Stomach (tissue), 4 donors: ENCODE results near the gene TEAD1.

Source experiments
- POLR2A ChIP-seq, 4 donors: fragments of 450-650 bp; IDR thresholded peaks; one replicate each; pipeline ENCODE4 v1.6.1; 2016; ENCODE audit warnings: antibody characterized with exemption in 4 of 4, control low read depth in 2 of 4, mild to moderate bottlenecking in 1 of 4, moderate library complexity in 1 of 4
- TF ChIP-seq, protein P1 (sequence below), 7 experiments: fragments of 450-650 bp in 4 of 7; fragments of 200-600 bp in 3 of 7; sonication (generic) in 3 of 7; IDR thresholded peaks; one replicate each; pipeline ENCODE4 v1.5.1; 2016 to 2019; ENCODE audit warnings: antibody characterized with exemption in 7 of 7, control low read depth in 2 of 7, mild to moderate bottlenecking in 1 of 7

DNA sequence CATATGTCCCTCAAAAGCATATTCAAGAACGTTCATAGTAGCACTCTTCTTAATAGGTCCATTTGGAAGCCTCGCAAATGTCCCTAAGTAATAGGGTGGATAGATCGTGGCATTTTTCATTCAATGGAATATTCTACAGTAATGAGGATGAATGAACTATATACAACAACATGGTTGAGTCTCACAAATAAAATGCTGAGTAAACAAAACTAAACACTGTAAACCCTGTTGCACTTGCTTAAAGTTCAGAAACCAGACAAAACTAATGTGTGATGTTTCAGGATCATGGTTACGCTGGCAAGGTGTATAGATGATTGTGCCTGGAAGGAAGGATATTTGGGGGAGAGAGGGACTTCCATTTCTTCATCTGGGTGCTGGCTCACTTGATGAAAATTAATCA, 244.4 kb downstream of the TEAD1 start:
- TF ChIP-seq, protein P1, sequence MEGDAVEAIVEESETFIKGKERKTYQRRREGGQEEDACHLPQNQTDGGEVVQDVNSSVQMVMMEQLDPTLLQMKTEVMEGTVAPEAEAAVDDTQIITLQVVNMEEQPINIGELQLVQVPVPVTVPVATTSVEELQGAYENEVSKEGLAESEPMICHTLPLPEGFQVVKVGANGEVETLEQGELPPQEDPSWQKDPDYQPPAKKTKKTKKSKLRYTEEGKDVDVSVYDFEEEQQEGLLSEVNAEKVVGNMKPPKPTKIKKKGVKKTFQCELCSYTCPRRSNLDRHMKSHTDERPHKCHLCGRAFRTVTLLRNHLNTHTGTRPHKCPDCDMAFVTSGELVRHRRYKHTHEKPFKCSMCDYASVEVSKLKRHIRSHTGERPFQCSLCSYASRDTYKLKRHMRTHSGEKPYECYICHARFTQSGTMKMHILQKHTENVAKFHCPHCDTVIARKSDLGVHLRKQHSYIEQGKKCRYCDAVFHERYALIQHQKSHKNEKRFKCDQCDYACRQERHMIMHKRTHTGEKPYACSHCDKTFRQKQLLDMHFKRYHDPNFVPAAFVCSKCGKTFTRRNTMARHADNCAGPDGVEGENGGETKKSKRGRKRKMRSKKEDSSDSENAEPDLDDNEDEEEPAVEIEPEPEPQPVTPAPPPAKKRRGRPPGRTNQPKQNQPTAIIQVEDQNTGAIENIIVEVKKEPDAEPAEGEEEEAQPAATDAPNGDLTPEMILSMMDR (IDR thresholded peaks at IDR 0.05), result no peak
- no peak for TF ChIP-seq POLR2A (IDR thresholded peaks at IDR 0.05)
